CD4-positive, alpha-beta T cell treated with Interleukin-6 for 4 hours (primary cell): ENCODE results near the gene WFDC11.

Experiments
- DNase-seq: peaks from one replicate; pipeline ENCODE4 v3.0.0-alpha.2; 2020; ENCODE audit warnings: mixed read lengths

The WFDC11 gene

GRCh38 chr20:45621593-45621992, 48.4 kb downstream of the WFDC11 start:
- no peak for DNase-seq

GRCh38 chr20:45617591-45617990, 52.4 kb downstream of the WFDC11 start:
- no peak for DNase-seq

- no peak for DNase-seq
Measured at GRCh38 chr20:45612314-45612713, 57.7 kb downstream of the WFDC11 start.

GRCh38 chr20:45611054-45611453, 59.0 kb downstream of the WFDC11 start:
- DNase-seq: no peak

GRCh38 chr20:45607810-45608209, 62.2 kb downstream of the WFDC11 start:
- DNase-seq: no peak
